A673 (cell line): Measurements from ENCODE around the gene PARD3. TPM values are rescaled to one million over a fixed set of nuclear protein-coding genes. Genes with fewer than 3 reads are reported as not detected.

ENCODE experiments used
- BruUV-seq: library from RNA; stranded (reverse); fragments of 400-500 nt; replicated peaks from 2 replicates; lab custom pipeline; 2021; lab: Mats Ljungman, UMichigan
- CTCF ChIA-PET: fragments of 300-600 bp; sonication (Branson Sonifier 250); formaldehyde crosslinking; loops from one replicate; lab custom pipeline; 2022; ENCODE audit warnings: antibody characterized with exemption; lab: Charles Lee
- POLR2A ChIA-PET: fragments of 300-600 bp; sonication (Branson Sonifier 250); formaldehyde crosslinking; loops from one replicate; lab custom pipeline; 2022; ENCODE audit warnings: antibody characterized with exemption; ENCODE audit not compliant: low non-redundant PET; lab: Charles Lee
- DNase-seq: peaks from one replicate; pipeline ENCODE4 v3.0.0-alpha.2; 2015; ENCODE audit warnings: low spot score
- H3K27ac ChIP-seq: fragments of 200-600 bp; sonication (generic); 2 replicates; pipeline ENCODE4 v1.5.1; 2016; ENCODE audit warnings: mixed run types, low read depth, mild to moderate bottlenecking, mixed read lengths, antibody characterized with exemption, low read length; ENCODE audit not compliant: poor library complexity, severe bottlenecking
- H3K27me3 ChIP-seq: fragments of 200-600 bp; sonication (generic); replicated peaks from 2 replicates; pipeline ENCODE4 v1.6.1; 2017; ENCODE audit warnings: mixed run types, low read depth, mild to moderate bottlenecking, mixed read lengths, antibody characterized with exemption, low read length; ENCODE audit not compliant: insufficient read depth, poor library complexity
- H3K36me3 ChIP-seq: fragments of 200-600 bp; sonication (generic); 2 replicates; pipeline ENCODE4 v1.6.1; 2016; ENCODE audit warnings: mixed run types, mild to moderate bottlenecking, mixed read lengths, antibody characterized with exemption, low read length; ENCODE audit not compliant: insufficient read depth, poor library complexity, severe bottlenecking
- H3K4me1 ChIP-seq: fragments of 200-600 bp; sonication (generic); 2 replicates; pipeline ENCODE4 v1.6.1; 2017; ENCODE audit warnings: mixed run types, mild to moderate bottlenecking, mixed read lengths, antibody characterized with exemption, low read length; ENCODE audit not compliant: insufficient read depth, poor library complexity, severe bottlenecking
- H3K4me3 ChIP-seq: fragments of 200-600 bp; sonication (generic); 2 replicates; pipeline ENCODE4 v1.5.1; 2016; ENCODE audit warnings: low read depth, mixed run types, mild to moderate bottlenecking, mixed read lengths, low read length; ENCODE audit not compliant: poor library complexity, severe bottlenecking
- H3K9me3 ChIP-seq: fragments of 200-600 bp; sonication (generic); 2 replicates; pipeline ENCODE4 v1.6.1; 2016; ENCODE audit warnings: mixed run types, low read depth, mild to moderate bottlenecking, mixed read lengths, antibody characterized with exemption, low read length; ENCODE audit not compliant: poor library complexity, severe bottlenecking
- CTCF ChIP-seq: fragments of 300-800, 200-600 bp; sonication (generic); conservative IDR thresholded peaks from 2 replicates; pipeline ENCODE4 v1.5.1; 2017; ENCODE audit warnings: low read depth, mild to moderate bottlenecking, antibody characterized with exemption, low read length, moderate library complexity, mixed read lengths
- EZH2 ChIP-seq: fragments of 200-600 bp; sonication (generic); IDR thresholded peaks from 2 replicates; pipeline ENCODE4 v1.6.1; 2017; ENCODE audit warnings: borderline replicate concordance, low read depth, mild to moderate bottlenecking, mixed read lengths, antibody characterized with exemption, low read length; ENCODE audit not compliant: poor library complexity, severe bottlenecking
- intact Hi-C: fragments of 100-400 bp; cut with micrococcal nuclease; formaldehyde crosslinking; loops from one replicate; pipeline ENCODE4 v1.10.0; 2022; ENCODE audit not compliant: unreplicated experiment
- total RNA-seq: library from RNA; stranded (reverse); gene quantifications from 2 replicates; pipeline ENCODE4 v1.2.3, GENCODE V29; 2021

Gene PARD3
- total RNA-seq, 1 experiment from 2014 or later: 28.0 TPM

DNA sequence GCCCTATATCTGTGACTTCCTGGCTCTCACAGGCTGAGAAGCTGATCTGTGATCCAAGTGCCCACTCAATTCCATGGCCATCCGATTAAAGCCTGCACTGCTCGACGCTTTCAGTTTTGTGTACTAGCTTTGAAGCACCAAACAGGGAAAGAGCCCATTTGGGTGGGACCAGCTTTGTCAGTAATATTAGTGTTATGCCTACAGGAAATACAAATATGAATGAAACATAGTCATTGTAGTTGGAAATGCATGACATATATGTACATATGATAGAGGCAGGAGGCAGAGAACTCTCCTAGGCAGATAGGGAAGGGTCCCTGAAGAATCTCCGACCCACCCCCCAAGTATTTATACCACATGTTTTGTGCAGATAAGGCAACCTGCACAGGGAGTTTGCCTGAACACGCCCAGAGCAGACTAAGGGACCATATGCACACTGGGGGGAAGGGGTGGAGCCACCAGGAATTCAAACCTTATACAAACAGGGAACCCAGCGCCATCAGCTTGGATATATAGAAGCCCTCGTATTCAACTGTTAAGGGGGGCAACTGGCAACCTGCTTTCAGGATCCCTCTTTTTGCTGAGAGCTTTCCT, 653.2 kb downstream of the PARD3 start:
- no peak for TF ChIP-seq EZH2
- DNase-seq: no peak
- Histone ChIP-seq H3K9me3 (no peaks in the 10 kb centered on the region), H3K27me3 (no peaks in the 10 kb centered on the region), H3K4me3 (no peak overlapping the region), H3K36me3 (no peaks in the 10 kb centered on the region), H3K27ac (no peak overlapping the region), H3K4me1 (no peaks in the 10 kb centered on the region)
- no TSS peak for BruUV-seq
- ChIA-PET POLR2A (no interaction called here), CTCF (no interaction called here)
- intact Hi-C loops: no loop called here

GRCh38 chr10:34160595-34160994, 654.5 kb downstream of the PARD3 start:
- no peak for DNase-seq
- H3K27ac ChIP-seq: no peak overlapping the region
- no peaks in the 10 kb centered on the region for H3K4me1 ChIP-seq
- ChIA-PET POLR2A (no interaction called here), CTCF (no interaction called here)
- H3K27me3 ChIP-seq: no peaks in the 10 kb centered on the region
- BruUV-seq: no TSS peak
- no peaks in the 10 kb centered on the region for H3K9me3 ChIP-seq
- no peak for TF ChIP-seq EZH2
- TF ChIP-seq CTCF: no peak
- H3K4me3 ChIP-seq: no peak overlapping the region
- intact Hi-C loops: no loop called here
- no peaks in the 10 kb centered on the region for H3K36me3 ChIP-seq

DNA sequence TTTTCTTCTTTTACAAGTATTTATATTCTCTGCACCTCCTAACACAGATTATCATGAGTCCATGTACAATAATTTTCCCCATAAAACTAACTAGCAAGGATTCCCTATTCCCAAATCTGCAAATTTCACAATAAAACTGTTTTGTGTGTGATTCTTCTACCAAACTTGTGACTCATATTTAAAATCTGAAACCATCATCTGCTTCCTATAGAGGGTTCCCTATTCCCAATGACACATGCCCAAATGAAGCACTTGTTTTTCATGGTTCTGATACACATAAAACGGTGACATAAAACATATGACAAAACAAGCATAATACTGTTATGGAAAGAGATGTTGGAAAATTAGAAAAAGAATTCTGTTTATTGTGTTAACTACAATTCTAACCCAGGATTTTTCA, 657.6 kb downstream of the PARD3 start:
- TF ChIP-seq EZH2 (no peak), CTCF (no peak)
- BruUV-seq: no TSS peak
- Histone ChIP-seq H3K36me3 (no peaks in the 10 kb centered on the region), H3K9me3 (no peaks in the 10 kb centered on the region), H3K4me3 (no peak overlapping the region), H3K27ac (no peak overlapping the region), H3K4me1 (no peaks in the 10 kb centered on the region), H3K27me3 (no peaks in the 10 kb centered on the region)
- CTCF ChIA-PET: no interaction called here
- intact Hi-C loops: no loop called here
- no peak for DNase-seq
- POLR2A ChIA-PET: no interaction called here
